GM12872 (cell line): Measurements from ENCODE around the gene BOK.
A peak's percentile ranks its signal among the peaks of the same experiment; 100 is the strongest.

Experiments
- TF ChIP-seq, protein P1 (sequence below): IDR thresholded peaks from 3 replicates; pipeline ENCODE4 v1.5.1; 2011; ENCODE audit warnings: low read depth, mild to moderate bottlenecking, low read length, moderate library complexity; ENCODE audit not compliant: insufficient read depth

BOK gene

DNA sequence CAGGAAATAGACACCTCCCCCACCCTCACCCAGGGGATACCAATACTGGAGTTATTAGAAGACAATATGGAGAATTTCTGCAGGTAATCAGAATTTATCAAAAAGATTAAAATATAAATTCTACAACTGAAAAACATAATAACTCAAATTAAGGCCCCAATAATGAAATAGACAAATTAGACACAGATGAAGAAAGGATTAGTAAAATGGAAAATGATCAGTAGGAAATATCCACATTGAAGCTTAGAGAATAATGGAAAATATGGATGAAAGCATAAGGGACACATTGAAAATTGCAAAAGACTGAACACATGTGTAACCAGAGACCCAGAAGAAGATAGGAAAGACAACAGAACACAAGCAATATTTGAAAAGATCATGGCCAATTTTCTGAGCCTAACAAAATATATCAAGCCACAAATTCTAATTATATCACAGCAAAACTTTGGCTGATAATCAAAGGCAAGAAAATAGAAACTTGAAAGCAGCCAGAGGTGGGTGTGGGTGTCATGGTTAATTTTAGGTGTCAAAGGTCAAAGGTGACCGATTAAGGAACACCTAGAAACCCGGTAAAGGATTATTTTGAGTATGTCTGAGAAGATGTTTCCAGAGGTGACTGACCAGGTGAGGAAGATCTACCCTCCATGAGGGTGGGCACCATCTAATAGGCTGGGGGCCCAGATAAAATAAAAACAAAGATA lies 28.2 kb downstream of the BOK start:
- TF ChIP-seq, protein P1, sequence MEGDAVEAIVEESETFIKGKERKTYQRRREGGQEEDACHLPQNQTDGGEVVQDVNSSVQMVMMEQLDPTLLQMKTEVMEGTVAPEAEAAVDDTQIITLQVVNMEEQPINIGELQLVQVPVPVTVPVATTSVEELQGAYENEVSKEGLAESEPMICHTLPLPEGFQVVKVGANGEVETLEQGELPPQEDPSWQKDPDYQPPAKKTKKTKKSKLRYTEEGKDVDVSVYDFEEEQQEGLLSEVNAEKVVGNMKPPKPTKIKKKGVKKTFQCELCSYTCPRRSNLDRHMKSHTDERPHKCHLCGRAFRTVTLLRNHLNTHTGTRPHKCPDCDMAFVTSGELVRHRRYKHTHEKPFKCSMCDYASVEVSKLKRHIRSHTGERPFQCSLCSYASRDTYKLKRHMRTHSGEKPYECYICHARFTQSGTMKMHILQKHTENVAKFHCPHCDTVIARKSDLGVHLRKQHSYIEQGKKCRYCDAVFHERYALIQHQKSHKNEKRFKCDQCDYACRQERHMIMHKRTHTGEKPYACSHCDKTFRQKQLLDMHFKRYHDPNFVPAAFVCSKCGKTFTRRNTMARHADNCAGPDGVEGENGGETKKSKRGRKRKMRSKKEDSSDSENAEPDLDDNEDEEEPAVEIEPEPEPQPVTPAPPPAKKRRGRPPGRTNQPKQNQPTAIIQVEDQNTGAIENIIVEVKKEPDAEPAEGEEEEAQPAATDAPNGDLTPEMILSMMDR, result no peak

DNA sequence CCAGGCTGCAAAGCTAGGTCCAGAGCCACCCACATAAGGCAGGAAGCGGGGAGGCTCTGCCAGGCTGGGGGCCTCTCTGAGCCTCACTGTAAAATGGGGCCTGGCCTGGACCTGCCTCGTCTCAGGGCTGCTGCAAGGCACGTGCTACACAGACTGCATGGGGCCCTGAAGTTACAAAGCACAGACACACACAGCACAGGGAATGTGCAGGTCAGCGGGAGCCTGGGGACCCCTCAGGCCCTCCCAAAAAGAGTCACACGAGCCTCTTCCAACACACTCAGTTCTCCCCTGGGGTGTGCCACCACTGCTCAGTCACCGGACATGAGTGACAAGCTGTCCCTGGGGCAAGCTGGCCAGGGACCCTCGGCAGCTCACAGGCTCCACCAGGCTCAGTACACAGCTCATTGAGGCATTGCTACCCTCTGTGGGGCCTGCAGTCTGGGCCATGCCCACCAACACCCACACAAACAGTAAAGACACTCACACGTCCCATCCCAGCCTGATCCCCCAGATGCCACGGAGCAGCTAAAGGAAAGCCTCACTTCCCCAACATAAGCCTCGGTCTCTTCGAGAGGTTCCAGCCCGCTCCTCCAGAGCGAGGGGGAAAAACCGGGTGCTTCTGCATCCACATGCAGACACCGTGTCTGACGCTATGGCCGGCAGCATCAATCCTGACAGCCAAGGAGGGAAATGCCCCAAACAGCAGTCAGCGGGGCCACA lies 33.7 kb downstream of the BOK start:
- TF ChIP-seq, protein P1, result no peak

DNA sequence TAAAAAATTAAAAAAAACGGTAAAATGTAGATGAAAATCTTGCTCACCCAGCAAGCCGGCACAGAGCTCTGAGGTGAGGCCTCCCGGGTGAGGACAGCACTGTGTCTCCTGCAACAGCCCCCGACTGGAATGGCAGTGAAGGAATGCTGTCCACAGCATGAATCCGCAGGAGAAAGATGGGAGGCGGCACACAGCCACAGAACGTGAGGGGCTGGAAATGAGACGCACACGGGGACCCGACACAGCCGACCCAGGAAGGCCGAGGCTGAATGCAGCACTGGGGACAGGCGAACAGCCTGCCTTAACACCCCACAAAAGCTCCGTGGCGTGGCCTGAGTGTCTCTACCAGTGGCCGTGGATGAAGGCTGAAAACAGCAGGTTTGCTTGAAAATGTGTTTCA lies 34.7 kb downstream of the BOK start:
- TF ChIP-seq, protein P1, result no peak

DNA sequence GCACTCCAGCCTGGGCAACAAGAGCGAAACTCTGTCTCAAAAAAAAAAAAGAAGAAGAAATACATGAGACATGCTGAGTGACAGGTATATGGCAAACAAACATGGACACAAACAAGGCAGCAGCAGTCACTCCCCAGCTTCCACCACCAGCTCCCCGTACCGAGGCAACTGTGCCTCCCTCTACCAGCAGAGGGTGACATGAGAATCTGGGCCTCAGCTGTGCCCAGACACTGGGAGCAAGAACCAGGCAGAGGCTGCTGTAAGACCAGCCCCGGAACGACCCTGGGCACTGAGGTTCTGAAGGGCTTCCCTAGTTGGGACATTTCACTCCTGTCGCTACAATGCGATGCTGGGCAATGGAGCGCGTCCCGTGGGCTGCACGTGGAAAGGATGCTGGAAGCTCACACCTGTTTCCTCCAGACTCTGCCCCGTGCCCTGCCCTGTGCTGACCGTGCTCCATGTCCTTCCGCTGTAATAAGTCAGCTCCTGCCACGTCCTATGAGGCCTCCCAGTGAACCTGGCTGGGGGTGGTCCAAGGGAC lies 37.1 kb downstream of the BOK start:
- TF ChIP-seq, protein P1, result peak; percentile 37; the same call in 2 of the 3 replicates

DNA sequence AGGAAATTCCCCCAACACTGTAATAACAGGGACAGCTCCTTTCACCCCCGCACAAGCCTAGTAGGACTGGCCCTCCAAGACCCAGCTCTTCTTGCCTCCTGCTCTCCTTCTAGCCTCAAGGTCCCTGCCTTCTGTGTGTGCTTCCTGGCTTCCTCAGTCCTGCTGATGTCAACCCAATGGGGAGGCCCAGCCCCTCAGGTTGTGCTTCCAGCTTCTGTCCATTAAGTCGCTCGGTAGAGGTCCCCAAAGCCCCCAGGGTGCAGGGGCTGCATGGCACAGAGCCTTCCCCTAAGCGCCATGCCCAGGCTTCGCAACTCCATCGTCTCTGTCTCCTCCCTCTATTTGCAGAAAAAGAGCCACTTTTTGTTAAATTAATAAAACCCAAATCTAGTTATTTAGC lies 39.0 kb downstream of the BOK start:
- TF ChIP-seq, protein P1, result no peak

DNA sequence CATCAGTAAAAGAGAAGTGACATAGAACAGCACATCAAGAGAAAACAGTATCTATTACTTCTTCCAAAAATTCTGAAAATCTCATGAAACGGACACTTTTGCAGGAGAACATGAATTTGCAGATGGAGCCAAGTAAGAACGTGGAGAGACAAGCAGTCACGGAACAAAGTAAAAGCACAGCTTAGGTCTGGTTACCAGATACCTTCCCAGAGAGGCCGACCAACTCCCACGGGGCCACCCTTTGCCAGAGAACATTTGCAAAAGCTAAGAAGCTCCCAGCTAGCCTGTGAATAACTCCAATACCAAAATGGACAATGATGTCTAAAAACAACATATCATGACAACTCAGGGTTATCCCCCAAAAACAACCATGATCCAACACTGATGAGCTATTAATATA lies 39.5 kb downstream of the BOK start:
- TF ChIP-seq, protein P1, result no peak

DNA sequence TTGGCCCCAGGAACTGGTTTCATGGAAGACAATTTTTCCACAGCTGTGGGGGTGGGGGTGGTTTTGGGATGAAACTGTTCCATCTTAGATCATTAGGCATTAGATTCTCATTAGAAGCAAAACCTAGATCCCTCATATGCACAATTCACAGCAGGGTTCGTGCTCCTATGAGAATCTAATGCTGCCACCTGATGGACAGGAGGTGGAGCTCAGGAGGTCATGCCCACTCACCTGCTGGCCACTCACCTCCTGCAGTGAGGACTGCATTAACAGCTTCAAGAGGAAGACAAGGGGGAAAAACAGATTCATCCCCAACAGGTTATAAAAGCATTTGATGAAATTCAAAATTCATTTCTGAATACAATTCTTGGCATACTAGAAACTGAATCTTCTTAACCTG lies 39.9 kb downstream of the BOK start:
- TF ChIP-seq, protein P1, result peak; percentile 27; the same call in 1 of the 3 replicates
